IMR-90 (cell line): Measurements from ENCODE around the gene GZMM.

Source experiments
- BHLHE40 ChIP-seq: fragments of 150-350 bp; IDR thresholded peaks from 2 replicates; pipeline ENCODE4 v1.6.1; 2016; ENCODE audit warnings: mild to moderate bottlenecking, low read depth, low read length
- CEBPB ChIP-seq: IDR thresholded peaks from 2 replicates; pipeline ENCODE4 v1.6.1; 2012; ENCODE audit warnings: low read depth, low read length, improper control_type of control experiment
- CHD1 ChIP-seq: IDR thresholded peaks from 2 replicates; pipeline ENCODE4 v1.6.1; 2012; ENCODE audit warnings: low read depth, low read length, improper control_type of control experiment
- FOS ChIP-seq: fragments of 150-350 bp; IDR thresholded peaks from 2 replicates; pipeline ENCODE4 v1.6.1; 2016; ENCODE audit warnings: low read depth, low read length
- MAZ ChIP-seq: IDR thresholded peaks from 2 replicates; pipeline ENCODE4 v1.6.1; 2012; ENCODE audit warnings: low read depth, mild to moderate bottlenecking, low read length, improper control_type of control experiment, moderate library complexity, borderline replicate concordance
- MXI1 ChIP-seq: IDR thresholded peaks from 2 replicates; pipeline ENCODE4 v1.6.1; 2012; ENCODE audit warnings: low read depth, mild to moderate bottlenecking, low read length, moderate library complexity, borderline replicate concordance
- POLR2A ChIP-seq: IDR thresholded peaks from 2 replicates; pipeline ENCODE4 v1.6.1; 2012; ENCODE audit warnings: mild to moderate bottlenecking, low read depth, low read length
- RAD21 ChIP-seq: IDR thresholded peaks from 2 replicates; pipeline ENCODE4 v1.6.1; 2012; ENCODE audit warnings: low read length, improper control_type of control experiment
- RFX5 ChIP-seq: IDR thresholded peaks from 2 replicates; pipeline ENCODE4 v1.8.0; 2012; ENCODE audit warnings: low read depth, mild to moderate bottlenecking, low read length, moderate library complexity
- SMC3 ChIP-seq: fragments of 150-350 bp; IDR thresholded peaks from 2 replicates; pipeline ENCODE4 v1.6.1; 2016; ENCODE audit warnings: low read depth, mild to moderate bottlenecking, antibody characterized with exemption, low read length, moderate library complexity
- TF ChIP-seq, protein P1 (sequence below): conservative IDR thresholded peaks from 2 replicates; pipeline ENCODE4 v1.5.1; 2012; ENCODE audit warnings: mild to moderate bottlenecking, low read depth, low read length, improper control_type of control experiment
- TF ChIP-seq, protein P2 (sequence below): fragments of 150-350 bp; IDR thresholded peaks from 2 replicates; pipeline ENCODE4 v1.6.1; 2017; ENCODE audit warnings: mild to moderate bottlenecking, antibody characterized with exemption, low read length, low read depth
- TF ChIP-seq, protein P3 (sequence below): fragments of 150-350 bp; IDR thresholded peaks from 2 replicates; pipeline ENCODE4 v1.6.1; 2016; ENCODE audit warnings: low read depth, mild to moderate bottlenecking, low read length, moderate library complexity, borderline replicate concordance

DNA sequence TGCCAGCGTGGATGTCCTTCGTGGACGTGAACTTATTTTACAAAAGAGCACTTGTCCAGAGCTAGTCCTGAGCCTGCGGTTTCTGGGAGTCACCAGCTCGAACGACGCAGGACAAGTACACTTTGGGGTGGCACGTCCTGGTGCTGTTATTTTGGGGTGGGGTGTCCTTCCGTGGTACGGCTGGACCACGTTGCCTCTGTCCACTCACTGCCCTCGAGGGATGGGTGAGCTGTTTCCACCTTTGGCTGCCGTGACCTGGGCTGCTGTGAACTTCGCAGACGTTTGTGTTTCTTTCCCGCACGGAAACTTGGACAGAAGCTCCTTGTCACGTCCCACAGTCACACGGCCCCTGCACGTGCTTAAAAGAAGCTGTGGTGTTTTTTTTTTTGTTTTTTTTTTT lies 11.0 kb downstream of the GZMM start:
- TF ChIP-seq, protein P1, sequence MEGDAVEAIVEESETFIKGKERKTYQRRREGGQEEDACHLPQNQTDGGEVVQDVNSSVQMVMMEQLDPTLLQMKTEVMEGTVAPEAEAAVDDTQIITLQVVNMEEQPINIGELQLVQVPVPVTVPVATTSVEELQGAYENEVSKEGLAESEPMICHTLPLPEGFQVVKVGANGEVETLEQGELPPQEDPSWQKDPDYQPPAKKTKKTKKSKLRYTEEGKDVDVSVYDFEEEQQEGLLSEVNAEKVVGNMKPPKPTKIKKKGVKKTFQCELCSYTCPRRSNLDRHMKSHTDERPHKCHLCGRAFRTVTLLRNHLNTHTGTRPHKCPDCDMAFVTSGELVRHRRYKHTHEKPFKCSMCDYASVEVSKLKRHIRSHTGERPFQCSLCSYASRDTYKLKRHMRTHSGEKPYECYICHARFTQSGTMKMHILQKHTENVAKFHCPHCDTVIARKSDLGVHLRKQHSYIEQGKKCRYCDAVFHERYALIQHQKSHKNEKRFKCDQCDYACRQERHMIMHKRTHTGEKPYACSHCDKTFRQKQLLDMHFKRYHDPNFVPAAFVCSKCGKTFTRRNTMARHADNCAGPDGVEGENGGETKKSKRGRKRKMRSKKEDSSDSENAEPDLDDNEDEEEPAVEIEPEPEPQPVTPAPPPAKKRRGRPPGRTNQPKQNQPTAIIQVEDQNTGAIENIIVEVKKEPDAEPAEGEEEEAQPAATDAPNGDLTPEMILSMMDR: no peak
- TF ChIP-seq POLR2A (no peak), MXI1 (no peak), BHLHE40 (no peak), RFX5 (no peak), RAD21 (no peak), CEBPB (no peak), MAZ (no peak), FOS (no peak), CHD1 (no peak), SMC3 (no peak)
- TF ChIP-seq, protein P2, sequence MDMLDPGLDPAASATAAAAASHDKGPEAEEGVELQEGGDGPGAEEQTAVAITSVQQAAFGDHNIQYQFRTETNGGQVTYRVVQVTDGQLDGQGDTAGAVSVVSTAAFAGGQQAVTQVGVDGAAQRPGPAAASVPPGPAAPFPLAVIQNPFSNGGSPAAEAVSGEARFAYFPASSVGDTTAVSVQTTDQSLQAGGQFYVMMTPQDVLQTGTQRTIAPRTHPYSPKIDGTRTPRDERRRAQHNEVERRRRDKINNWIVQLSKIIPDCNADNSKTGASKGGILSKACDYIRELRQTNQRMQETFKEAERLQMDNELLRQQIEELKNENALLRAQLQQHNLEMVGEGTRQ: no peak
- TF ChIP-seq, protein P3, sequence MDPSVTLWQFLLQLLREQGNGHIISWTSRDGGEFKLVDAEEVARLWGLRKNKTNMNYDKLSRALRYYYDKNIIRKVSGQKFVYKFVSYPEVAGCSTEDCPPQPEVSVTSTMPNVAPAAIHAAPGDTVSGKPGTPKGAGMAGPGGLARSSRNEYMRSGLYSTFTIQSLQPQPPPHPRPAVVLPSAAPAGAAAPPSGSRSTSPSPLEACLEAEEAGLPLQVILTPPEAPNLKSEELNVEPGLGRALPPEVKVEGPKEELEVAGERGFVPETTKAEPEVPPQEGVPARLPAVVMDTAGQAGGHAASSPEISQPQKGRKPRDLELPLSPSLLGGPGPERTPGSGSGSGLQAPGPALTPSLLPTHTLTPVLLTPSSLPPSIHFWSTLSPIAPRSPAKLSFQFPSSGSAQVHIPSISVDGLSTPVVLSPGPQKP: no peak
